ENCODE results near the gene UPK3A. TPM values are rescaled to one million over a fixed set of nuclear protein-coding genes. Genes with fewer than 3 reads are reported as not detected.

The UPK3A gene
- total and polyA plus RNA-seq, 2 of the 13 experiments (the other 11 are each of a cell fraction or from before 2014, with no cell fraction given), result 10.5 to 13.8 TPM

GRCh38 chr22:45334528-45334927 lies 49.8 kb downstream of the UPK3A start (continued):
- TF ChIP-seq ZHX1 (CRISPR knock-in tag; IDR thresholded peaks at IDR 0.05; ENCODE audit: low read depth) (no peak), ZNF737 (CRISPR knock-in tag; IDR thresholded peaks at IDR 0.05; ENCODE audit: borderline replicate concordance) (no peak), ZNF547 (CRISPR knock-in tag; IDR thresholded peaks at IDR 0.05) (no peak)

- intact Hi-C loops (cut with micrococcal nuclease; ENCODE audit: unreplicated experiment) (no loop called here), in situ Hi-C loops (cut with HindIII; ENCODE audit: extremely low pct_ligation_motif_present, low pct_unique_long_range_greater_than_20kb) (no loop called here)
- BruUV-seq (replicated peaks), result no TSS peak
- Histone ChIP-seq H3K79me2 (ENCODE audit: insufficient read depth, low read length) (no peaks in the 10 kb centered on the region), H4K20me1 (ENCODE audit: insufficient read depth, low read length) (no peaks in the 10 kb centered on the region), H3K4me3 (replicated peaks in 1 of 3; ENCODE audit: insufficient read depth in 1 of 3, low read depth in 2 of 3, low read length in 3 of 3) (no peak overlapping the region), H3K27me3 (ENCODE audit: control insufficient read depth in 1 of 2, insufficient read depth in 2 of 2, low read length in 2 of 2) (no peaks in the 10 kb centered on the region), H2AFZ (ENCODE audit: low read length) (no peak overlapping the region), H3K4me2 (ENCODE audit: low read depth, low read length) (no peak overlapping the region), H3K9ac (ENCODE audit: insufficient read depth, low read depth, low read length) (no peak overlapping the region), H3K9me3 (ENCODE audit: low read length) (no peaks in the 10 kb centered on the region), H3K4me1 (ENCODE audit: insufficient read depth, low read length) (0 out of 2 replicates have a peak, but pooled peaks cover 6% of the 10 kb centered on the region), H3K36me3 (replicated peaks in 1 of 2; ENCODE audit: control insufficient read depth in 1 of 2, insufficient read depth in 2 of 2, low read length in 2 of 2) (peaks cover 18 to 82% of the 10 kb centered on the region in 2 experiments), H3K27ac (ENCODE audit: extremely low read length, insufficient read depth, low read length) (no peak overlapping the region)
- FAIRE-seq (no peak), ATAC-seq (no peak; the same call in 2 of the 3 replicates), DNase-seq (ENCODE audit: low spot score) (no peak)
- WGBS (ENCODE audit: low lambda C conversion rate), result 89% methylated on average over 16 of the region's 26 CpGs
- CTCF ChIA-PET (ENCODE audit: low intra/inter-chr PET ratio, low total read pairs), result no interaction called here
- POLR2A ChIA-PET, result no interaction called here
- TF ChIP-seq KLF13 (CRISPR knock-in tag; IDR thresholded peaks at IDR 0.05) (no peak), NFKBIZ (CRISPR knock-in tag; IDR thresholded peaks at IDR 0.05) (no peak), TFE3 (CRISPR knock-in tag; IDR thresholded peaks at IDR 0.05) (no peak), AGO2 (optimal IDR thresholded peaks at IDR 0.05; ENCODE audit: low read depth, low read length) (peak; percentile 38)
These were observed 50.5 kb downstream of the UPK3A start for GRCh38 chr22:45335021-45335818.
